DMS153 (cell line): ENCODE results near the gene CYP4V2.
"Not testable (repeated sequence)": the region's sequence is repeated elsewhere in the genome, so short reads cannot be mapped to it uniquely, and the experiment has no call there.

ENCODE experiments used
- DNase-seq: peaks from one replicate; lab custom pipeline; 2025; lab: John Stamatoyannopoulos, UW

CYP4V2 gene

GRCh38 chr4:186234367-186234766, 43.0 kb downstream of the CYP4V2 start:
- no peak for DNase-seq

- DNase-seq, result no peak
Observed at GRCh38 chr4:186236126-186236525, 44.8 kb downstream of the CYP4V2 start.

GRCh38 chr4:186240452-186240847, 49.1 kb downstream of the CYP4V2 start:
- no peak for DNase-seq

- DNase-seq, result no peak
Observed at GRCh38 chr4:186240848-186241491, 49.6 kb downstream of the CYP4V2 start.

GRCh38 chr4:186241616-186242015, 50.2 kb downstream of the CYP4V2 start:
- no peak for DNase-seq

GRCh38 chr4:186242031-186242430, 50.7 kb downstream of the CYP4V2 start:
- DNase-seq, result not testable (repeated sequence)

- no peak for DNase-seq
Observed at GRCh38 chr4:186243331-186243730, 52.0 kb downstream of the CYP4V2 start.

GRCh38 chr4:186244835-186245234, 53.5 kb downstream of the CYP4V2 start:
- no peak for DNase-seq

- DNase-seq, result not testable (repeated sequence)
Observed at GRCh38 chr4:186247062-186247752, 55.8 kb downstream of the CYP4V2 start.

GRCh38 chr4:186248643-186249042, 57.3 kb downstream of the CYP4V2 start:
- DNase-seq, result no peak

- no peak for DNase-seq
Observed at GRCh38 chr4:186249785-186250754, 58.7 kb downstream of the CYP4V2 start.

- no peak for DNase-seq
Observed at GRCh38 chr4:186250760-186251159, 59.4 kb downstream of the CYP4V2 start.

- no peak for DNase-seq
Observed at GRCh38 chr4:186255122-186255521, 63.8 kb downstream of the CYP4V2 start.

- DNase-seq, result no peak
Observed at GRCh38 chr4:186258216-186258811, 66.9 kb downstream of the CYP4V2 start.

GRCh38 chr4:186260117-186260503, 68.7 kb downstream of the CYP4V2 start:
- no peak for DNase-seq
